Fibroblast of villous mesenchyme (primary cell): ENCODE data around the gene TMEM59L. TPM values are rescaled to one million over a fixed set of nuclear protein-coding genes. Genes with fewer than 3 reads are reported as not detected.

Source experiments
- DNase-seq: peaks from one replicate; pipeline ENCODE4 v3.0.0-alpha.2; 2010; ENCODE audit warnings: low read depth
- H3K4me3 ChIP-seq: 2 replicates; pipeline ENCODE4 v1.5.1; 2011; ENCODE audit warnings: low read depth, mild to moderate bottlenecking, low read length
- CTCF ChIP-seq: IDR thresholded peaks from 2 replicates; pipeline ENCODE4 v1.5.1; 2012; ENCODE audit warnings: low read depth, mild to moderate bottlenecking, low read length; ENCODE audit not compliant: insufficient read depth
- total RNA-seq: library from RNA; depleted of rRNA; stranded (reverse); fragments of >200 nt; gene quantifications from 2 replicates; pipeline ENCODE4 v1.2.3, GENCODE V29; 2012

Gene TMEM59L
- total RNA-seq, 1 donor, result under 0.01 TPM

DNA sequence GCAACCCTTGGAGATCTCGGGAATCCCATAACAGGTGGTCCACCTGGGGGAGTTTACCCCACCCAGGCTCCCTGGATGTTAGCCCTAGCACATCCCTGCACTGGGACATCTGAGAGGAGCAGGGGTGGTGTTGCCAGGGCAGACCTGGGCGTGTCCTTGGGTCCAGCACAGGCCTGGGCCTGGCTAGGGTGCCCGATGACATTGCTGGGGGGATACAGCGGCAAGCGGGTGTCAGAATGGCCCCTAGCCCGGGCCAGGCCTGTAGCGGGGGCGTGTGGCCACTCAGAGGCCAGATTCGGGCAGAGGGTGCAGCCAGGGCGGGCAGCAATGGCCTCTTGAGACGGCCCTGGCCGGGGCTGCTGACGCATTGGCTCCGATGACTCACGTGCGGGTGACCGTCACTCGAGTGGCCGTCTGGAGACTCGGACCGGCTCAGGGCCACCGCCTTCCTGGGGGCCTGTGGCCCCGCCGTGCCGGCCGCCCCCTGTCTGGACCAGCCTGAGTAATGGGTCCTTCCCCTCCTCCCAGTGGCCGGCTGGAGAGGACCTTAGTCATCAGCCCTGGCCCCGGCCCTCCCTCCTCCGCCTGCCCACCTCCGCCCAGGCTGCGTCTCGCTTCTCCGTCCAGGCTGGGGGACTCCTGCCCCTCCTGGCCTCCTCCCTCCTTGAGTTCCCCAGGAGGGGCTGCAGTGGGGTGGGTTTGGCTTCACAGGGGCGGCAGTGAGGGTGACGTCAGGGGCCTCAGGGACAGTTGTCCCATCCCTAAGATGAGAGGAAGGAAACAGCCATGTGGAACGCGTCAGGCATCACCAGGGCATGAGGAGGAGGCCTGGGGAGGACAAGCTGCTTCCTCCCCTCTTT is 47.6 kb downstream of the TMEM59L start:
- peak; percentile 80 for DNase-seq
- H3K4me3 ChIP-seq, result no peak overlapping the region
- TF ChIP-seq CTCF, result no peak

GRCh38 chr19:18660939-18661670 is 48.4 kb downstream of the TMEM59L start:
- no peak overlapping the region for H3K4me3 ChIP-seq
- DNase-seq, result no peak
- no peak for TF ChIP-seq CTCF

DNA sequence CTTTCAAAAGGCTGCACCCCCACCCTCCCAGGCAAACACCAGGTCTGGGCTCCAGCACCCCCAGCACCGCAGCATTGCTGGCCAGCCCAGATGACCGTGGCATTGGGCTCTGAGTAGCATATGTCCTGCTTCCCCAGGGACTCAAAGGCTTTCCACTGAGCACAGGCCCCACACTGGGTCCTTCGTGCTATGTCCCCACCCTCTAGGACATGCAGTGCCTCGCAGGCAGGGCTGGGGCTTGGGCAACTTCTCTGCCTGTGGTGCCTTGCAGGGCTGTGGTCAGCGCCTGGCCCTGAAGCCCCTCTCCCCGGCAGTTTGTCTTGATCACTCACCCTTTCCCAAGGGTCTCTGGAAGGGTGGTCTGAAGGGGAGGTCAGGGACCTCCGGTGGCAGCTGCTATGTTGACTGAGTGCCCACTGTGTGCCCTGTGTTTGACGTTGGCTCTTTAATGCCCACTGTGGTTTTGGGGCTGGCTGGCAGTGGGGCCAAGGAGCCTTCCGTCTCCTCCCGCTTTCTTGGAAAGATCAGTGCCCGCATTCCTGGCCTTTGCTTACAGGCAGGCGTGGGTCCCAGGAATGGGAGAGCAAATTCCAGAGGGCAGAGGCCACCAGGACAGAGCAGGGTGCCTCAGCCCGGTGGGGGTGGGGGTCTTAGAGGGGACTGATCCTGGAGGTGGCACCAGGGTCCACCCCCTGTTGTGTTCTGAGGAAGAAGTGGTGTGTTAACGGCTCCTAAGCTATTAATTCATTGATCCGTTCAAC is 50.5 kb downstream of the TMEM59L start:
- TF ChIP-seq CTCF, result no peak
- H3K4me3 ChIP-seq, result no peak overlapping the region
- no peak for DNase-seq

DNA sequence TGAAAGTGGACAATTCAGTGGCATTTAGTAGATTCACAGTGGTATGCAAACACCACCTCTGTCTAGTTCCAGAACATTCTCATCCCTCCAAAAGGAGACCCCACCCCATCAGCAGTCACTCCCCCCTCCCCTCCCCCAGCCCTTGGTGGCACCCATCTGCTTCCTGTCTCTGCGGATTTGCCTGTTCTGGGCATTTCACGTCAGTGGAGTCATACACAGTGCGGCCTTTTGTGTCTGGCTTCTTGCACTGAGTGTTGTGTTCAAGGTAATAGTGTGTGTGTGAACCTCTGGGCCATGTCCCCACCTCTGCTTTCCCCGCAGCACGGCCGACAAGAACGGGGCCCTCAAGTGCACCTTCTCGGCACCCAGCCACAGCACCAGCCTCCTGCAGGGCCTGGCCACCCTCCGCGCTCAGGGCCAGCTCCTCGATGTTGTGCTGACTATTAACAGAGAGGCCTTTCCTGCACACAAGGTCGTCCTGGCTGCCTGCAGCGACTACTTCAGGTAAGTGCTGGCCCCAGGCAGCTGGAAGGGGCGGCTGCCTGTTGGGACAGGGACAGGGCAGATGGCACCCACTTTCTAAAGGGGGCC is 51.4 kb downstream of the TMEM59L start:
- H3K4me3 ChIP-seq, result no peak overlapping the region
- no peak for TF ChIP-seq CTCF
- no peak for DNase-seq

- no peak for DNase-seq
- no peak overlapping the region for H3K4me3 ChIP-seq
- no peak for TF ChIP-seq CTCF
These were observed 53.1 kb downstream of the TMEM59L start for GRCh38 chr19:18665771-18666202.

DNA sequence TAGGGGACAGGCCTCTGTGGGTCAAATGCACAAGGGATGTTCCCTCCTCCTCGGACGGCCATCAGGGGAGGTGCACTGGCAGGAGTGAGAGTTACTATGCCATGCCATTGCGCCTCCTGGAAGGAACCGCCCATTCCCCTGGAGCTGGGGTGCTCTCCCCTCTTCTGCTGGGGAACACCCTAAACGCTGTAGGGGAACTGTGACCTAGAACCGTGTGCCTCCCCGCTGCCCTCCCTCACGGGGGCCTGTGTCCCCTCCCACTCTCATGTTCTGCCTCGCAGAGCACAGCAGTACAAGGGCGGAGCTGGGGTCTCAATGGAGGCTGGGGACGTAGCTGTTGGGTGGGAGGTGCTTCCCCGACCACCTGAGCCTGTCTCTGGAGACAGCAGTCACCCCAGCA is 53.6 kb downstream of the TMEM59L start:
- no peak for TF ChIP-seq CTCF
- no peak overlapping the region for H3K4me3 ChIP-seq
- DNase-seq, result no peak
